ENCODE results near the gene SP3.

SP3 gene

GRCh38 chr2:173996766-173997165 lies 31.6 kb upstream of the SP3 start:
- no peak for DNase-seq

GRCh38 chr2:173993459-173993858 lies 28.3 kb upstream of the SP3 start:
- no peak for DNase-seq

GRCh38 chr2:173991856-173992588 lies 26.8 kb upstream of the SP3 start:
- no peak for DNase-seq

- DNase-seq: no peak
Measured at GRCh38 chr2:173990970-173991819, 26.0 kb upstream of the SP3 start.

- DNase-seq: no peak
Measured at GRCh38 chr2:173990245-173990644, 25.1 kb upstream of the SP3 start.

GRCh38 chr2:173989884-173990215 lies 24.7 kb upstream of the SP3 start:
- DNase-seq: no peak

GRCh38 chr2:173989160-173989883 lies 24.1 kb upstream of the SP3 start:
- DNase-seq: no peak

- no peak for DNase-seq
Measured at GRCh38 chr2:173986805-173987204, 21.6 kb upstream of the SP3 start.

- no peak for DNase-seq
Measured at GRCh38 chr2:173985605-173985992, 20.4 kb upstream of the SP3 start.

GRCh38 chr2:173984866-173985604 lies 19.9 kb upstream of the SP3 start:
- DNase-seq: no peak

GRCh38 chr2:173983391-173983871 lies 18.3 kb upstream of the SP3 start:
- no peak for DNase-seq

GRCh38 chr2:173982918-173983317 lies 17.7 kb upstream of the SP3 start:
- DNase-seq: no peak

GRCh38 chr2:173982182-173982714 lies 17.1 kb upstream of the SP3 start:
- DNase-seq: no peak

- DNase-seq: no peak
Measured at GRCh38 chr2:173981520-173981919, 16.3 kb upstream of the SP3 start.

GRCh38 chr2:173979751-173980351 lies 14.7 kb upstream of the SP3 start:
- DNase-seq: no peak

GRCh38 chr2:173978447-173978846 lies 13.3 kb upstream of the SP3 start:
- no peak for DNase-seq

- DNase-seq: no peak
Measured at GRCh38 chr2:173972636-173973035, 7.5 kb upstream of the SP3 start.

- DNase-seq: no peak
Measured at GRCh38 chr2:173972165-173972564, 7.0 kb upstream of the SP3 start.

- no peak for DNase-seq
Measured at GRCh38 chr2:173970516-173970924, 5.3 kb upstream of the SP3 start.

- DNase-seq: no peak
Measured at GRCh38 chr2:173969886-173970285, 4.7 kb upstream of the SP3 start.

GRCh38 chr2:173968551-173968950 lies 3.4 kb upstream of the SP3 start:
- no peak for DNase-seq
